Body of pancreas (tissue), 4 donors: ENCODE results near the gene IFT81. TPM values are rescaled to one million over a fixed set of nuclear protein-coding genes. Genes with fewer than 3 reads are reported as not detected.

Experiments used
- ATAC-seq: fragments of 150-250 bp; one replicate; pipeline ENCODE4 v1.9.1; 2016
- DNase-seq, 4 donors: peaks; one replicate each; pipeline ENCODE4 v3.0.0-alpha.2; 2019
- H3K27ac ChIP-seq, 4 donors: fragments of 200-600 bp; sonication (generic); 1 replicate in 3 of 4; 2 replicates in 1 of 4; pipeline versions ENCODE4 v1.5.1 to v1.6.1; 2016 to 2019; ENCODE audit warnings: mild to moderate bottlenecking in 1 of 4, mixed read lengths in 1 of 4, moderate library complexity in 1 of 4
- H3K27me3 ChIP-seq, 2 donors: fragments of 200-600 bp; sonication (generic); one replicate each; pipeline ENCODE4 v1.6.0; 2016; ENCODE audit warnings: mild to moderate bottlenecking in 1 of 2
- H3K36me3 ChIP-seq, 2 donors: fragments of 200-600 bp; sonication (generic); replicated peaks in 1 of 2; 2 replicates each; pipeline ENCODE4 v1.5.1; 2016; ENCODE audit warnings: low read depth in 2 of 2; ENCODE audit not compliant: insufficient read depth in 1 of 2
- H3K4me1 ChIP-seq: fragments of 200-600 bp; sonication (generic); one replicate; pipeline ENCODE4 v1.6.0; 2016
- H3K4me3 ChIP-seq, 2 donors: fragments of 200-600 bp; sonication (generic); 1 replicate in 1 of 2; 2 replicates in 1 of 2; pipeline ENCODE4 v1.5.1; 2016 to 2019
- H3K9me3 ChIP-seq, 3 donors: fragments of 200-600 bp; sonication (generic); 1 replicate in 2 of 3; 2 replicates in 1 of 3; pipeline ENCODE4 v1.5.1; 2016
- CTCF ChIP-seq, 7 experiments: fragments of 450-650 bp in 4 of 7; fragments of 200-600 bp in 3 of 7; sonication (generic) in 3 of 7; IDR thresholded peaks; one replicate each; pipeline ENCODE4 v1.5.1; 2016 to 2019; ENCODE audit warnings: antibody characterized with exemption in 7 of 7
- POLR2A ChIP-seq, 3 donors: fragments of 450-650 bp; IDR thresholded peaks; one replicate each; pipeline ENCODE4 v1.6.1; 2016; ENCODE audit warnings: antibody characterized with exemption in 3 of 3, mild to moderate bottlenecking in 2 of 3
- WGBS, 2 donors: methylation state at CpG; one replicate each; pipeline ENCODE4 v1.1.5; 2017; 5-methylcytosine and 5-hydroxymethylcytosine counted together
- intact Hi-C: fragments of 100-400 bp; cut with DNase I; formaldehyde crosslinking; loops from one replicate; pipeline ENCODE4 v1.15.1; 2023
- total RNA-seq, 2 donors: library from RNA; depleted of rRNA; stranded (reverse); fragments of >200 nt; gene quantifications; one replicate each; pipeline ENCODE4 v1.1.0, GENCODE V29; 2016

Gene IFT81
- total RNA-seq: 1 to 10 TPM; 5.2 to 6.3 TPM

GRCh38 chr12:110124269-110124995 is at the start of gene IFT81:
IFT81 (plus strand) TSS chr12:110124357; CDS start chr12:110127381, 3,024 bp downstream.
- TF ChIP-seq POLR2A (IDR thresholded peaks at IDR 0.05): peak in 2 of 3 donors; percentile 65
- peak in 1 of 7 experiments; percentile 14 for TF ChIP-seq CTCF (IDR thresholded peaks at IDR 0.05)
- H3K9me3 ChIP-seq: no peaks in the 10 kb centered on the region
- H3K36me3 ChIP-seq: peaks cover 0 to 3% of the 10 kb centered on the region in 2 donors
- H3K27me3 ChIP-seq: no peaks in the 10 kb centered on the region
- peak within 1 kb of the TSS; percentile 12 to 84 (median 62) for H3K27ac ChIP-seq
- DNase-seq (peak; percentile 95 to 97 (median 96)), ATAC-seq (peak; percentile 98)
- 0 to 1% methylated on average over 7 to 51 of the region's 61 CpGs for WGBS, 2 donors
- peaks cover 10% of the 10 kb centered on the region for H3K4me1 ChIP-seq
- intact Hi-C loops: no loop called here
- peak within 1 kb of the TSS; percentile 60 to 96 for H3K4me3 ChIP-seq

GRCh38 chr12:110075880-110076279 is 48.3 kb upstream of the IFT81 start:
- no peaks in the 10 kb centered on the region for H3K9me3 ChIP-seq
- ATAC-seq (no peak), DNase-seq (no peak)
- H3K4me1 ChIP-seq: no peaks in the 10 kb centered on the region
- WGBS, 2 donors: 88 to 94% methylated on average over 1 of the region's 1 CpG
- H3K27me3 ChIP-seq: no peaks in the 10 kb centered on the region
- no peaks in the 10 kb centered on the region for H3K36me3 ChIP-seq
- H3K27ac ChIP-seq: no peak overlapping the region
- intact Hi-C loops: no loop called here
- no peak overlapping the region for H3K4me3 ChIP-seq
- no peak for TF ChIP-seq POLR2A (IDR thresholded peaks at IDR 0.05)
- TF ChIP-seq CTCF (IDR thresholded peaks at IDR 0.05): no peak

GRCh38 chr12:110077800-110078199 is 46.4 kb upstream of the IFT81 start:
- Histone ChIP-seq H3K4me3 (no peak overlapping the region), H3K36me3 (no peaks in the 10 kb centered on the region), H3K4me1 (no peaks in the 10 kb centered on the region), H3K27me3 (no peaks in the 10 kb centered on the region), H3K9me3 (no peaks in the 10 kb centered on the region), H3K27ac (no peak overlapping the region)
- TF ChIP-seq CTCF (IDR thresholded peaks at IDR 0.05): no peak
- TF ChIP-seq POLR2A (IDR thresholded peaks at IDR 0.05): no peak
- 74 to 77% methylated on average over 4 of the region's 4 CpGs for WGBS, 2 donors
- no peak for DNase-seq
- intact Hi-C loops: no loop called here
- ATAC-seq: no peak

- Histone ChIP-seq H3K9me3 (no peaks in the 10 kb centered on the region), H3K27me3 (no peaks in the 10 kb centered on the region), H3K36me3 (no peaks in the 10 kb centered on the region), H3K27ac (peak overlapping the region in 2 of 4 donors; percentile 29 to 44), H3K4me1 (no peaks in the 10 kb centered on the region), H3K4me3 (no peak overlapping the region)
- TF ChIP-seq POLR2A (IDR thresholded peaks at IDR 0.05) (no peak), CTCF (IDR thresholded peaks at IDR 0.05) (no peak)
- ATAC-seq (peak; percentile 52), DNase-seq (peak; percentile 16 to 56 (median 22))
- 65 to 69% methylated on average over 24 of the region's 24 CpGs for WGBS, 2 donors
- intact Hi-C loops: no loop called here
Measured at GRCh38 chr12:110079477-110080400, 44.4 kb upstream of the IFT81 start.
